ENCODE results near the gene GAA.

The GAA gene

DNA sequence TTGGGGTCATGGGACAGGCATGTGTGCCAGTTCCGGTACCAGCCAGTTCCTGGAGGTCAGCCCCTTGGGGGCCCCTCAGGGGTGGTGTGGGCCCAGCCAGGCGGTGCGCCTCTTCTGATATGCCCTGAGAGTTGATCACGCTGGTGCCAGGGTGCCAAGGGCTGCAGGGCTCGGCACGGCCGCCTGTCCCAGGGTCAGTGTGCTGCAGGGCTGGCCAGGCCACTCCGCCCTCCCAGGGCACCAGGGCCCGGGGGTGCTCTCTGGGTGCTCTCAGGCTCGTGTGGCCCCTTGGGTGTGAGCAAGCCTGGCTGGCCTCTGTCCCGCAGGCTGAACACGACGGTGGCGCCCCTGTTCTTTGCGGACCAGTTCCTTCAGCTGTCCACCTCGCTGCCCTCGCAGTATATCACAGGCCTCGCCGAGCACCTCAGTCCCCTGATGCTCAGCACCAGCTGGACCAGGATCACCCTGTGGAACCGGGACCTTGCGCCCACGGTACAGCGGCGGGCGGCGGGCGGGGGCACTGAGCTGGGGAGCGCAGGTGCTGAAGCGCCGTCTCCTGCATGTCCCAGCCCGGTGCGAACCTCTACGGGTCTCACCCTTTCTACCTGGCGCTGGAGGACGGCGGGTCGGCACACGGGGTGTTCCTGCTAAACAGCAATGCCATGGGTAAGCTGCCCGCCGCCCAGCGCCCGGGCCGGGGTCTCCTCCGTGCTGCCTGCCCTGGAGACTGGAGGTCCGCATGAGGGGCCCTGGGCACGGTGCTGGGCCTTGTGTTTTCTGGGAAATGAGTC, 6.0 kb downstream of the GAA start:
- TF ChIP-seq, protein P1, sequence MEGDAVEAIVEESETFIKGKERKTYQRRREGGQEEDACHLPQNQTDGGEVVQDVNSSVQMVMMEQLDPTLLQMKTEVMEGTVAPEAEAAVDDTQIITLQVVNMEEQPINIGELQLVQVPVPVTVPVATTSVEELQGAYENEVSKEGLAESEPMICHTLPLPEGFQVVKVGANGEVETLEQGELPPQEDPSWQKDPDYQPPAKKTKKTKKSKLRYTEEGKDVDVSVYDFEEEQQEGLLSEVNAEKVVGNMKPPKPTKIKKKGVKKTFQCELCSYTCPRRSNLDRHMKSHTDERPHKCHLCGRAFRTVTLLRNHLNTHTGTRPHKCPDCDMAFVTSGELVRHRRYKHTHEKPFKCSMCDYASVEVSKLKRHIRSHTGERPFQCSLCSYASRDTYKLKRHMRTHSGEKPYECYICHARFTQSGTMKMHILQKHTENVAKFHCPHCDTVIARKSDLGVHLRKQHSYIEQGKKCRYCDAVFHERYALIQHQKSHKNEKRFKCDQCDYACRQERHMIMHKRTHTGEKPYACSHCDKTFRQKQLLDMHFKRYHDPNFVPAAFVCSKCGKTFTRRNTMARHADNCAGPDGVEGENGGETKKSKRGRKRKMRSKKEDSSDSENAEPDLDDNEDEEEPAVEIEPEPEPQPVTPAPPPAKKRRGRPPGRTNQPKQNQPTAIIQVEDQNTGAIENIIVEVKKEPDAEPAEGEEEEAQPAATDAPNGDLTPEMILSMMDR (IDR thresholded peaks at IDR 0.05; ENCODE audit: borderline replicate concordance, control extremely low read depth, extremely low read depth, insufficient read depth, missing control alignments), result no peak
- no peak for DNase-seq (ENCODE audit: low spot score)
- in situ Hi-C loops (cut with MboI; ENCODE audit: low sequenced_read_pairs, unreplicated experiment), result no loop called here

DNA sequence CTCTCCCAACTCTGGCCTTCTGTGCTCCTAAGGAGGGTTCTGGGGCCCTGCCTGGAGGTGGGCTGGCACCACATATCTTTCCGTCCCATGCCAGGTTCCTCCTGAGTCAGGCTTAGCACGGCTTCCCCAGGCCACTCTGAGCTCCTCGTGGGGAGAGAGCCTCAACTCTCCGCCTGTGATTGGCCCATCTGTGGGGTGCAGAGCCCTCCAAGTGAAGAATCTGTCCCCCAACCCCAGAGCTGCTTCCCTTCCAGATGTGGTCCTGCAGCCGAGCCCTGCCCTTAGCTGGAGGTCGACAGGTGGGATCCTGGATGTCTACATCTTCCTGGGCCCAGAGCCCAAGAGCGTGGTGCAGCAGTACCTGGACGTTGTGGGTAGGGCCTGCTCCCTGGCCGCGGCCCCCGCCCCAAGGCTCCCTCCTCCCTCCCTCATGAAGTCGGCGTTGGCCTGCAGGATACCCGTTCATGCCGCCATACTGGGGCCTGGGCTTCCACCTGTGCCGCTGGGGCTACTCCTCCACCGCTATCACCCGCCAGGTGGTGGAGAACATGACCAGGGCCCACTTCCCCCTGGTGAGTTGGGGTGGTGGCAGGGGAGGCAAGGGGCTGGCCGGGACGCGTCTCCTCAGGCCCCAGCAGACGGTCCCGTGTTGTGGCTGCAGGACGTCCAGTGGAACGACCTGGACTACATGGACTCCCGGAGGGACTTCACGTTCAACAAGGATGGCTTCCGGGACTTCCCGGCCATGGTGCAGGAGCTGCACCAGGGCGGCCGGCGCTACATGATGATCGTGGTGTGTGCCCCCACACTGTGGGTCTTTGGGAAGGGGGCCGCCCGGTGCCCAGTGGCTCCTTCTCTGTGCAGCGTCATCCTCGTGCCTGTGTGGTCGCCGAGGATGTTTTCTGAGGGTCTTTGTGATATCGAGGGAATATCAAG, 6.9 kb downstream of the GAA start:
- in situ Hi-C loops (cut with MboI; ENCODE audit: low sequenced_read_pairs, unreplicated experiment), result no loop called here
- DNase-seq (ENCODE audit: low spot score), result no peak
- TF ChIP-seq, protein P1 (IDR thresholded peaks at IDR 0.05; ENCODE audit: borderline replicate concordance, control extremely low read depth, extremely low read depth, insufficient read depth, missing control alignments), result no peak

DNA sequence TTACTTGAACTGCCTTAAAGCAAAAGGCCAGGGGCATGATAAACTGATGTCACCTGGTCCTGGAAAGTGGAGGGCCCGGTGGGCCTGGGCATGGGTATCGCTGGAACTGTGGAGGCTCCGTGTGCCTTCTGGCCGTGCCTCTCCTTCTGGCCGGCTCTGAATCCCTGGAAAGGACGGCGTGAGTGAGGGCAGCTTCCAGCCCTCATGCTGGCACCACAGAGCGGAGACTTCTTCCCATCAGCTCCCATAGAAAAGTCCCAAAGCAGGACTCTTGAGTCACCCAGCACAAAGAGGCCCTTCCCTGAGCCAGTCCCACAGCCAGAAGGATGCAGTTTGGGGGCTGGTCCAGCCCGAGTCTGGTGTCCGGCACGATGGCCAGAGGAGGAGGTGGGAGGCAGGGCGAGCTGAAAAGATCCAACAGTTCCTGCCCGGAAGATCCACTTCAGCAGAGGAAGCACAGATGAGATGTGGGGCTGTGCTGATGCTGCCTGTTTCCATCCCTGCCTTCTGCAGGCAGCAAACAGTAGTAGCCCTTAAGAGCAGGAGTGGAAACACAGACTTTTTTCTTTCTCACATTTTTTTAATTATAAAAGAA, 7.8 kb downstream of the GAA start:
- no peak for DNase-seq (ENCODE audit: low spot score)
- TF ChIP-seq, protein P1 (IDR thresholded peaks at IDR 0.05; ENCODE audit: borderline replicate concordance, control extremely low read depth, extremely low read depth, insufficient read depth, missing control alignments), result no peak
- in situ Hi-C loops (cut with MboI; ENCODE audit: low sequenced_read_pairs, unreplicated experiment), result no loop called here

DNA sequence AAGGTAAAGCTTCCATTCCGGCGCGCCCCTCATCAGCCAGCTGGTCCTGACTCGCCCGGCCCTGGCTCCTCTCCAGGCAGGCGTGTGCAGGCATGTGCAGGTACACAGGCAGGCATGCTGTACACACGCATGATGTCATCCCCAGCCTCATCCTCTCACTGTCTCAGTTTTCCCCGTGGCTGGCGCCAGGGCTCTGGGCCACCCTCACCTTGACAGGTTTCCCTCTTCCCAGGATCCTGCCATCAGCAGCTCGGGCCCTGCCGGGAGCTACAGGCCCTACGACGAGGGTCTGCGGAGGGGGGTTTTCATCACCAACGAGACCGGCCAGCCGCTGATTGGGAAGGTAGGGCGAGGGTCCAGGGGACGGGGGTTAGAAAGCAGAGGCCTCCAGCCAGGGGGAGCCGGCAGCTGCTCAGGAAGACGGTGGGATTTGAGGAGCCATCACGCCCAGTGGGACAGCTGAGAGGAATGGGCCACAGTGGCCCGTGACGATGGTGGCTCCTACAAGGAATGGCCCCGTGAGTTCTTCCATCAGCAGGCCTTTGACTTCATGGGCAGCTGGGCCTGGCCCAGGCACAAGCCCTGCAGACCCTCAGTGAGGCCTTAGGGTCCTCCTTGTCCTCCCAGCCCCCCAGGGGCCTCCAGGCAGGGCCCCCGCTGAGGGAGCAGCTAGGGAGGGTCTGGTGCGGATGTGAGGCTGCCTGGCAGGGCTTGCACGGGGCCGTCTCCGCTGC, 8.5 kb downstream of the GAA start:
- in situ Hi-C loops (cut with MboI; ENCODE audit: low sequenced_read_pairs, unreplicated experiment), result no loop called here
- TF ChIP-seq, protein P1 (IDR thresholded peaks at IDR 0.05; ENCODE audit: borderline replicate concordance, control extremely low read depth, extremely low read depth, insufficient read depth, missing control alignments), result no peak
- DNase-seq (ENCODE audit: low spot score), result no peak

DNA sequence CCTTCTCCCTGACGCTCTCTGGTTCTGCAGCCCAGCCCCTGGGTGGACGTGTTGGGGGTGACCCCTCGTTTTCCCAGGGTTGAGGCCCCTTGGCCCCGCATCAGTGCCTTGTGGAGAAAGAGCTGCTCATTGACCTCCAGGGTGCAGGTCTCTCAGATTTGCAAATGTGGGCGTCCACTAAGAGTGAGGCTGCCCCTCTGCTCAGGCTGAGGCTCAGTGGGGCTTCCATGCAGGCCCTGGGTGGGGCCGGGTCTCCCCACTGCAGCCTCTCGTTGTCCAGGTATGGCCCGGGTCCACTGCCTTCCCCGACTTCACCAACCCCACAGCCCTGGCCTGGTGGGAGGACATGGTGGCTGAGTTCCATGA, 9.0 kb downstream of the GAA start:
- TF ChIP-seq, protein P1 (IDR thresholded peaks at IDR 0.05; ENCODE audit: borderline replicate concordance, control extremely low read depth, extremely low read depth, insufficient read depth, missing control alignments), result no peak
- no peak for DNase-seq (ENCODE audit: low spot score)
- in situ Hi-C loops (cut with MboI; ENCODE audit: low sequenced_read_pairs, unreplicated experiment), result no loop called here
